ENCODE data around the gene TUT4. TPM values are rescaled to one million over a fixed set of nuclear protein-coding genes. Genes with fewer than 3 reads are reported as not detected.

Gene TUT4
- polyA plus RNA-seq, 4 donors, result 66.8 to 119 (median 80.4) TPM

DNA sequence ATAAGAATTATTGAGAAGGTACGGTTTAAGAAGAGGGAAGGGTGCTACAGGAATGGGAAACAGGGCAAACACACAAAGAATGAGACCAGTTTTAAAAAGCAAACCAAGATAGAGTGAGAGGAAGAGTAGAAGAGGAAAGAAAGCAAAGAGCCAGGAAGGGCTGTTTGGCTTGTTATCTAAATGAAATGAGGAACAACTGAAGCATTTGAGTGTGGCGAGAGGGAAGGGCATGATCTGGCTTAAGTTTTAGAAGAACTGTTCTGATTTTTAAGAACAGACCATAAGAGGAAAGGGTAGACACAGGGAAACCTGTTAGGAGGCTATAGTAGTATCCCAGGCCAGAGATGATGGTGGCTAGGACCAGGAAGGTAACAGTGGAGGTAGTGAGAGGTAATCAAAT is 73.8 kb downstream of the TUT4 start:
- DNase-seq (ENCODE audit: low read depth in 4 of 4, low spot score in 3 of 4), result no peak

DNA sequence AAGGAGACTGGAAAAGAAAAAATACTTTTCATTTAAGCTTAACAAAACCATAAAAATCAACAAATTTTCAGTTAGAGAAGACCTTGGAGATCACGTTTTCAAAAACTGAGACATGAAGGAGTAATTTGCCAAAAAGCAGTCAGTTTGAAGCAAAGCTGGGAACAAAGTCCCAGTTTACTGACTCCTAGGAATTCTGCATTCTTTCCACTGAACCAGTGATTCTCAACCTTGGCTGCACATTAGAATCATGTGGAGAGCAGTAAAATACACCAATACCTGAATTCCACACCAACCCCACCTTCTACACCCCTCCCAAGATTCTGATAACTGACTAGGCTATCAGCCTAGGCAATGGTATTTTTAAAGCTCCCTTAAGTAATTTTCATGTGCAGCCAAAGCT is 75.0 kb downstream of the TUT4 start:
- DNase-seq (ENCODE audit: low read depth in 4 of 4, low spot score in 3 of 4), result peak in 1 of 4 donors; percentile 1

DNA sequence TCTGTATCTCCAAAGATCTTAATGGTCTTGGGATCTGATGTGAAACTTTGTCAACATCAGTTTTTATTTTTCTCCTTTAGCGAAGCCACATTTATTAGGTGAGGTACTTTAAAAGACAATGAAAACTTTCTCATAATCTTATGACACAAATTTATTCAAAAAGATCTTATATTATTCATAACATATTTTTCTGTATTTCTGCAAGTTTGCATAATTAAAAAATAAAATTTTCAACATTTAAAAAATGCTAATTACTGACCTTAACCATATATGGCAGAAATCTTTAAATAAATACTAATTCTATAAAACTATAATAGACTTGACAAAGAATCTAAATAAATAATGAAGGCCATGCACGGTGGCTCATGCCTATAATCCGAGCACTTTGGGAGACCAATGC is 75.9 kb downstream of the TUT4 start:
- DNase-seq (ENCODE audit: low read depth in 4 of 4, low spot score in 3 of 4), result no peak

DNA sequence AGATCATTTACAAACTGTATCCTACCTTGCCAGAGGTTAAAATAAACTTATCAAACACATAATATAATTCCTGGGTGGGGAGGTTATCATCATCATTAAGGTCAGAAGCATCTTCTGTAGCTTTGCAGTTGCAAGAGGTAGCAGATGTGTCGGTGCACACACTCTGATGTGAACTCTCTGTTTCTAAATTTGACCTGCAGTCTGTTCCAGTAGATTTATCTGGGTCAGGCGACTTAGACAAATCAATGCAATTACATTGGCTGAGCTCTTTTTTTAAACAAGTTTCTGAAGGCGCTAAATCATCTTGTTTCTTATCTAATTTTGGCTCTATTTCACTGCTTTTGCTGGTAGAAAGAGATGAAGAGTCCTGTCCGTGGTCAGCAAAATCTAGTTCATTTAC is 78.1 kb downstream of the TUT4 start:
- no peak for DNase-seq (ENCODE audit: low read depth in 4 of 4, low spot score in 3 of 4)

DNA sequence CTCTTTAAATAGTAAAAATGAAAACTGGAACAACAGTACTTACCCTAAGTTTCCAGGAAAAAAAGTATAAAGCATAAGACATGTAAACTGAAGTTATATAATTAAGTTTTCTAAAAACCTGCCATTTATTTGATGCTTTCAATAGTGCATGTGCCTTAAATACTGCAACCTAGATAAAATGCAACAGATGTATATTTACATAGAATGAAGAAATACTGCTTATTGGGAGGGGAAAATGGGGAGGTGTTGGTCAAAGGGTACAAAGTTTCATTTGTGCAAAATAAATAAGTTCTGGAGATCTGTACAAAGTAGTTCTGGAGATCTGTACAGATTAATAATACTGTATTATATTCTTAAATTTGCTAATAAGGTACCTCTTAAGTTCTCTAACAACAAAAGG is 79.9 kb downstream of the TUT4 start:
- DNase-seq (ENCODE audit: low read depth in 4 of 4, low spot score in 3 of 4), result no peak

DNA sequence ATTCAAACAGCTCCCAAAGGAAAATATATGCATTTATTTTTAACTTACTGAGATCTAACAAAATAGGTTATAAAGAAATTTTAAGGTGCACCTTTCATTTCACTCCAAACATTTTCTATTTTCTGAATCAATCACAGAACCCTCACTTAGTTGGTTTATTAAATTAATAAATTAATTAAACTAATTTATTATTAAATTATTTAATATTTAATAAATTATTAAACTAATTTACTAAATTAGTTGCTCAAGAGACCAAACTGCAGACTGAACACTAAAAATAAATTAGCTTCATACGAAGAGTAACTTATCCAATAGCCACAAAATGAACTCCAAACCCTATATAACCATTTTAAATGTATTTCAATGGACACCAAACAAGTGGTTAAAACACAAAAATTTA is 80.5 kb downstream of the TUT4 start:
- DNase-seq (ENCODE audit: low read depth in 4 of 4, low spot score in 3 of 4), result no peak

DNA sequence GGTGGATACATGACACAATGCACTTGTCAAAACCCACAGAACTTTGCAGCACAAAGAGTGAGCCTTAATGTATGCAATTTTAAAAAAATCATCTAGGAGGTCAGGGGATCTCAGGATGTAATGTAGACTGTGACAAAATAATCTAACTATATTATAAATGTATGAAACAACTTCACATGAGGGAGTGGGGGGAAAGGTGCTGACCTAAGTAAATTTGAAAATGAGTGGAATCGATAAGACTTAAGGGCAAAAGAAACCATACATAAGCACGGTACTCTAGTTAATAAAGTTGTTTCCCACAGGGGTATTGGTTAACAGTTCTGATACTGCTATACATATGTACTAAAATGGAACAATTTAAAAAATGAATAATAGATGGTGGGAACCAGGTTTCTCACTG is 83.8 kb downstream of the TUT4 start:
- no peak for DNase-seq (ENCODE audit: low read depth in 4 of 4, low spot score in 3 of 4)

DNA sequence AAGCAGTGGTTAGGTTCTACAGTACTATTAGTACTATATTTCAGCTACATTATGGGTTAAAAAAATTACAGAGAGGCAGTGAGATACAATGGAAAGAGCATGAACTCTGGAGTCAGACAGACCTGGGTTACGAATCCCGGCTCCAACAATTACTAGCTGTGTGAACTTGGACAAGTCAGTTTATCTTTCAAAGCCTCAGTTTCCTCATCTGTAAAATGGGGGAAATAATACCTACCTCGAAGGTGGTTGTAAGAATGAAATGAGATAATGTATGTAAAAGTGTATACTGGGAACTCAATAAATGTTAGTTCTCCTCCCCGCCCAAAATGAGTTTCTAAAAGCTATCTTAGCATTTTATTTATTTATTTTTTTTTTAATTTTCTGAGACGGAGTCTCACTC is 89.0 kb downstream of the TUT4 start:
- no peak for DNase-seq (ENCODE audit: low read depth in 4 of 4, low spot score in 3 of 4)

DNA sequence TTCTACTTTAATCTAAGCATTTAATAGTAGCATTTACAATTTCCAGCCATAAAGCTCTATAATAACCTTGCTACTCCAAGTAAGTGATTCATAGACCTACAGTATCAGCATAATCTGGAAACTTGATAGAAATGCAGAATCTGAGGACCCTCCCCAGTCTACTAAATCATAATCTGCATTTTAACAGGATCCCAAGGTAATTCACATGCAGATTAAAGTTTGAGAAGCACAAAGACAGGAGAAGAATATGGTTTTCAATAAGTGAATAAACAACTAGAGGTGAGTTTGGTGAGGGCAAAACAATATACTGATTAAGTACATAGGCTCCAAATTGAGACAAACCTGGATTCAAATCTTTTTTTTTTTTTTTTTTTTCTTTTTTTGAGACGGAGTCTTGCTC is 91.1 kb downstream of the TUT4 start:
- DNase-seq (ENCODE audit: low read depth in 4 of 4, low spot score in 3 of 4), result no peak

DNA sequence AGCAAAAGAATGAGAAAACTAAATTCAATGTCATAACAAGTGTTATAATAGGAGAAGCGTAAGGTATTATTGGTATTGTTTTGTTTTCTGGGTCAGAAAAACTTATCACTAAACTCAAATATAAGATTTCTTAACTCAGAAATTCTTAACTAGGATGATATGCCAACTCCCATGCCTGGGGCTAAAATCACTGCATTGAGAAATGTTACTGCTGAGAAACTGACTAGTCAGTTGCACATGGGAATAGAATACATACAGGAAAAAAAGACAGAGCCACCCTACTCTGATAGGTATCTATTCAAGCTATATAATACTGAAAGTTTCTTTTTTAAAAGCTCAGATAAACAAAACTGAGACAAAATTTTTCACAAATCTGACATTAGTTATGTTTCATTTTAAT is 92.2 kb downstream of the TUT4 start:
- no peak for DNase-seq (ENCODE audit: low read depth in 4 of 4, low spot score in 3 of 4)

DNA sequence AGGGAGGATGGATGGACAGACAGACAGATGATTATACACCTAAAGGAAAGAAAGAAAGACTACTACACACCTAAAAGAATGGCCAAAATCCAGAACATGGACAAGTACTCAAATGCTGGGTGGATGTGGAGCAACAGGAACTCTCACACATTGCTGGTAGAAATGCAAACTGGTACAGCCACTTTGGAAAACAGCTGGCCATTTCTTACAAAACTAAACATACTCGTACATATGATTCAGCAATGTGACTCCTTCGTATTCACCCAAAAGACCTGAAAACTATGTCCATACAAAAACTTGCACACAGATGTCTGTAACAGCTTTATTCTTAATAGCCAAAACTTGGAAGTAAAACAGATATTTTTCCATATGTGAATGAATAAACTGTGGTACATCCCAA is 97.2 kb downstream of the TUT4 start:
- DNase-seq (ENCODE audit: low read depth in 4 of 4, low spot score in 3 of 4), result no peak

DNA sequence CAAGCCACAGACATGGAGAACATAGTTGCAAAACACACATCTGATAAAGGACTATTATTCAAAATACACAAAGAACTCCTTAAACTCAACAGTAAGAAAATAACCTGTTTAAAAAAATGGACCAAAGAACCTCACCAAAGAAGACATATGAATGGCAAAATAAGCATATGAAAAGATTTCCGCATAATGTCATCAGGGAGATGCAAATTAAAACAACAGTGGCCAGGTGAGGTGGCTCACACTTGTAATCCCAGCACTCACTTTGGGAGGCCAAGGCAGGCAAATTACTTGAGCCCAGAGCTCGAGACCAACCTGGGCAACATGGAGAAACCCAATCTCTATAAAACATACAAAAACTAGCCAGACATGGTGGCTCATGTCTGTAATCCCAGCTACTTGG is 98.1 kb downstream of the TUT4 start:
- no peak for DNase-seq (ENCODE audit: low read depth in 4 of 4, low spot score in 3 of 4)

DNA sequence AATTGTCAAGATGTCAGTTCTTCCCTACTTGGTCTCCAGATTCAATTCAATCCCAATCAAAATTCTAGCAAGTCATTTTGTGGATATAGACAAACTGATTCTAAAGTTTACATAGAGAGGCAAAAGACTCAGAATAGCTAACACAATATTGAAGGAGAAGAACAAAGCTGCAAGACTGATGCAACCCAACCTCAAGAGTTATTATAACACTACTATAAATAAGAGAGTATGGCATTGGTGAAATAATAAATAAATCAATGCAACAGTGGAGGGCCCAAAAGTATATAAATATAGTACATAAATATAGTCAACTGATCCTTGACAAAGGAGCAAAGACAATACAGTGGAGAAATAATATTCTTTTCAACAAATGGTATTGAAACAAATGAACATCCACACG is 98.8 kb downstream of the TUT4 start:
- DNase-seq (ENCODE audit: low read depth in 4 of 4, low spot score in 3 of 4), result no peak

DNA sequence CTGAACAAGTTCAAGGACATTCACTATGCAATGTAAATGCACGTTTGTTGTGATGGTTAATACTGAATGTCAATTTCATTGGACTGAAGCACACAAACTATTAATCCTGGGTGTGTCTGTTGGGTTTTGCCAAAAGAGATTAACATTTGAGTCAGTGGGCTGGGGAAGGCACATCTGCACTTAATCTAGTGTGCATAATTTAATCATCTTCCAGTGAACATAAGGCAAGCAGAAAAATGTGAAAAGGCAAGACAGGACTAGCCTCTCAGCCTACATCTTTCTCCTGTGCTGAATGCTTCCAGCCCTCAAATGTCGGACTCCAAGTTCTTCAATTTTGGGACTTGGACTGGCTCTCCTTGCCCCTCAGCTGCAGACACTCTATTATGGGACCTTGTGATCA is 108.4 kb downstream of the TUT4 start:
- no peak for DNase-seq (ENCODE audit: low read depth in 4 of 4, low spot score in 3 of 4)

DNA sequence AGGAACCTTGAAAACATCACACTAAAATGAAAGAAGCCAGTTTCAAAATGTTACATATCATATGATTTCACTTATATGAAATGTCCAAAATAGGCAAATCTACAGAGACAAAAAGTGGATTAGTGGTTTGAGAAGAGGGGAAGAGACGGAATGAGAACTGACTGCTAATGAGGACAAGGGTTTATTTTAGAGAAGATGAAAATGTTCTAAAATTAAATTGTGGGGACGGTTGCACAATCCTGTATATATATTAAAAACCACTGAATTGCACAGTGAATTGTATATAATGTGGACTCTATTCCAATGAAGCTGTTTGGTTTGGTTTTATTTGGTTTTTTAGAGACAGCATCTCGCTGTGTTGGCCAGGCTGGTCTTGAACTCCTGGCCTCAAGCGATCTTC is 112.9 kb downstream of the TUT4 start:
- no peak for DNase-seq (ENCODE audit: low read depth in 4 of 4, low spot score in 3 of 4)

DNA sequence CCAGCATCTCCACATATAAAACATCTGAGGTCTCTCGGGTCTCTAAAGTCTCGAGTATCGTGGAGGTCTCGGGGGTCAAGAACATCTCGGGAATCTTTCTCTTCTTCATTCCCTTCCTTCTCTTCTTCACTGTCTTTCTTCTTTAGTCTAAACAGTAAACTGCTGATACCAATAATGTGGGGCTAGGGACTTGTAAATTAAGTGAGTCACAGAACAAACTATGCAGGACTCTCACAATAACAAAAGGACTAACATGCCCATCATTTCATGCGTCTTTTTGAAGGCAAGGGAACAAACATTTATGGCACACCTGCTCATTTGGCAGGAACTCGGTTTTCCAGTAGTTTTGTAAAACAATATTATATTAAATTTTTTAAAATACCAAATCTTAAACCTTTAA is 116.1 kb downstream of the TUT4 start:
- DNase-seq (ENCODE audit: low read depth in 4 of 4, low spot score in 3 of 4), result no peak

DNA sequence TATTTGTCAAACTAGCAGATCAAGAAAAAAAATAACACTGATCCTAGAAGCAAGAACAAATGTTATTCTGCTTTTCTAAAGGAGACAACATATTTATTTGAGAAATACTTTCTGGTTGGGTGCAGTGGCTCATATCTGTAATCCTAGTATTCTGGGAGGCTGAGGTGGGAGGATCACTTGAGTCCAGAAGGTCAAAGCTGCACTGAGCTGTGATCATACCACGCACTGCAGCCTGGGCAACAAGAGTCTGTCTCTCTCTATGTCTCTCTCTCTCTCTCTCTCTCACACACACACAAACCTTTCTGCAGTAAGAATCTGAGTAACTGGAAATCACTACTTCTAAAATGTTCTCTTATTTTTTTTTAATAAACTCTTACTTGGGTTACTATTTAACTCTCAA is 117.2 kb downstream of the TUT4 start:
- DNase-seq (ENCODE audit: low read depth in 4 of 4, low spot score in 3 of 4), result no peak

DNA sequence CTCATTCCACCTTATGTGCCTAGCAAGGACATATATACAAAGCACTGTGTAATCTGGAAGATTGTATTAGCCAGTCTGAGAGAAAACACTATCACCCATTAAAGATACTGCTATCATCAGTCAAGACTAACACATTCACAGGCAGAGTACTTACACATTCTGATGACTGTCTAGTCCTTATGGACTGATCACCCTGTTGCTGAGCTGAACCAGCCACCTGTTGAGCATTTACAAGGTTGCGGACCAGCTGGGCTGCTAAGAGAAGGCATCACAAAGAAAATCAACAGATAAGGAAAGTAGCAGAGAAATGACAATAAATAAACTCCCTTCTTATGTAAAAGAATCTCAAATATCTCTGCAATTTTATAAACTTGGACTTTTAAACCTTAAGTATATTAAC is 117.7 kb downstream of the TUT4 start:
- no peak for DNase-seq (ENCODE audit: low read depth in 4 of 4, low spot score in 3 of 4)

DNA sequence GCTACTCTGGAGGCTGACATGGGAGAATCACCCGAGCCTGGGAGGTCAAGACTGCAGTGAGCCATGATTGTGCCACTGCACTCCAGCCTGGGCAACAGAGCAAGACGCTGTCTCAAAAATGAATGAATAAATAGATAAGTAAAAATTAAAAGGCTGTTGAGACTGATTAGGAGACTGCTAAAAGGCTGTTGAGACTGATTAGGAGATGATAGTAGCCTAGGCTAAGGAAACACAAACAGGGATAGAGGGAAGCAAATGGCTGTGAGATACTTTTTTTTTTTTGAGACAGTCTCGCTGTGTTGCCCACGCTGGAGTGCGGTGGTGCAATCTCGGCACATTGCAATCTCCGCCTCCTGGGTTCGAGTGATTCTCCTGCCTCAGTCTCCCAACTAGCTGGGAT is 120.1 kb downstream of the TUT4 start:
- no peak for DNase-seq (ENCODE audit: low read depth in 4 of 4, low spot score in 3 of 4)

DNA sequence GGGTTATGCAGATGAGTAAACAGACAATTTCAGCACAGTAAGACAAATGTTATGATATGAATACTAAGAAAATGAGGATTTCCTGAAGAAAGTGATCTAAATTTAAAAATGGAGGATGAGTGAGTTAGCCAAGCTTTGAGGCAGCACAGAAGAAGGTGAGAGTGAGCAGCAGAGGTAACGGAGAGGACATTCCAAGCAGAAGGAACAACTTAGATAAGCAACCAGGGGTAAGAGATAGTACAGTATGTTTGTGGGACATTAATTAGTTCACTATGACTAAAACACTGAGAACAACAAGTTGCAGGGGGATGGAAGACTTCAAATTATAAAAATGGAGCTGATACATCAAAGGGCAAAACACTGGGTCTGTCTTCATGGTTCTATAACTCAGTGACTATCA is 125.7 kb downstream of the TUT4 start:
- no peak for DNase-seq (ENCODE audit: low read depth in 4 of 4, low spot score in 3 of 4)

DNA sequence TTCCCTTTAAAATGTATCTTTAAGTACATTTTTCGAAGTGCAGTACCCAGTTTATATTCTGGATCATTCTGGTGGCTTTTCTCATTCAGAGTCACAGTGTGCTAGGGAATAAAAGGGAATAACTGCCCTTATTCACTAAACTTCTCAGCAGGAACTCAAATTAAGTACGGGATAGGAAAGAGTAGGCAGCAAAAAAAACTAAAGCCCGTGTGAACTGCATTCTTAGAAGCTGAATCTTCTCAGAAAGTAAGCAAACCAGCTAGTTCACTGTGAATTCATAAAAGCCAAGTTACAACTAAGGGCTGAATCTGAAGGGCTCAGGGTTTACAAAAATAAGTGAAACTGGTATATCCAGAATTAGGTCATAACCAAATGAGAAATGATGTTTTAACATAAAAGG is 126.5 kb downstream of the TUT4 start:
- no peak for DNase-seq (ENCODE audit: low read depth in 4 of 4, low spot score in 3 of 4)

DNA sequence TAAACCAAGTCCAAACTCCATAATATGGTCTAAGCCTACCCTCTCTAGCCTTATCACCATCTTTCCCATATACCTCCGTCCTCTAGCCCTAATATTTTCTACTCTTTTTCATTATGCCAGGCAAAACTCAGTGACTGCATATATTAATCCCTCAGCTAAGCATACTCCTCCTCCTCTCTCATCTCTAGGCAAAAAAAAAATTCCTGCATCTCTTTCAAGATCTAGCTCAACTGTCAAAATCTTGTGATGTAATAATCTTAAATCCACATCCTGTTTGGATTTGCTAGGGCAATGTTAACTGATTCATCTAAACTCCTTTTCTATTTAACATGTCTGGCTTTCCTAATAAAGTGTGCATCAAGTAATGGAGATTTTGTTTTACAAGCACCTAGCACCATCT is 128.1 kb downstream of the TUT4 start:
- no peak for DNase-seq (ENCODE audit: low read depth in 4 of 4, low spot score in 3 of 4)

DNA sequence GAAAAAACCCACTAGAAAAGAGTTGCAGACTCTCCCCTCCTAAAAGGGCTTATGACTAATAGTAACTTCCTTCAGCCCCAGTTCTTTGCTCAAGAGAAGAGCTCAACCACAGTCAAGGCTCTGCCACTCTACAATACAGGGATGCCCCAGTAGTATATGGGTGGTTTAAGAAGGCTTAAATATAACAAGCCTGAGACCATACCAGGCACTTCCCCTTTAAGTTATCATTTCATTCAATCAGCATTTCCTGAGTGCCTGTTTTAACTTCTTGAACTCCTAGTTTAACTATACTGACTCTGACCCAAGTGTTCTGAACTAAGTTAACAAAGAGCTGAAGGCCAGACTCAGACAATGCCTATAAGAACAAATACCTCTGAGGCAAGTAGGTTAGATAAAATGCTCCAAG is 128.7 kb downstream of the TUT4 start:
- no peak for DNase-seq (ENCODE audit: low read depth in 4 of 4, low spot score in 3 of 4)

DNA sequence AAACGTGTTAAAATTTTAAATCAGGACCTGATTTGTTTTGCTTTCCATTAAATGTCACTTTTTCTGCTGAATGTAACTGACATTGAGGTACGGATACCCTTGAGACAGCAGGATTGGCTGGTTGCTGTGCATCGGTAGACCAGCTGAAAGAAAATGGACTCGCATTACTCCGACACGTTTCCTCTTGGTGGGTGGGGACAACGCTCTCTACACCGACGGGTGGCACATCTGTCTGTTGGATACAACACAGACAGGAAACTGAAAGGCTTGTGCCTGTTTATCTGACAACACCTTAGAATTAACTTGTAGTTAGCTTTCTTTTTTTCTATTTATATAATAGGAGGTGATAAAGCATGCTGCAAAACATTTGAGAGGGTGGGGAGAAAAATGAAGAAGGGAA is 129.1 kb downstream of the TUT4 start:
- DNase-seq (ENCODE audit: low read depth in 4 of 4, low spot score in 3 of 4), result no peak
